Measurements from ENCODE around the gene IFFO2.

The IFFO2 gene

GRCh38 chr1:18937539-18937938 is 18.9 kb downstream of the IFFO2 start:
- DNase-seq (ENCODE audit: low spot score): no peak

DNA sequence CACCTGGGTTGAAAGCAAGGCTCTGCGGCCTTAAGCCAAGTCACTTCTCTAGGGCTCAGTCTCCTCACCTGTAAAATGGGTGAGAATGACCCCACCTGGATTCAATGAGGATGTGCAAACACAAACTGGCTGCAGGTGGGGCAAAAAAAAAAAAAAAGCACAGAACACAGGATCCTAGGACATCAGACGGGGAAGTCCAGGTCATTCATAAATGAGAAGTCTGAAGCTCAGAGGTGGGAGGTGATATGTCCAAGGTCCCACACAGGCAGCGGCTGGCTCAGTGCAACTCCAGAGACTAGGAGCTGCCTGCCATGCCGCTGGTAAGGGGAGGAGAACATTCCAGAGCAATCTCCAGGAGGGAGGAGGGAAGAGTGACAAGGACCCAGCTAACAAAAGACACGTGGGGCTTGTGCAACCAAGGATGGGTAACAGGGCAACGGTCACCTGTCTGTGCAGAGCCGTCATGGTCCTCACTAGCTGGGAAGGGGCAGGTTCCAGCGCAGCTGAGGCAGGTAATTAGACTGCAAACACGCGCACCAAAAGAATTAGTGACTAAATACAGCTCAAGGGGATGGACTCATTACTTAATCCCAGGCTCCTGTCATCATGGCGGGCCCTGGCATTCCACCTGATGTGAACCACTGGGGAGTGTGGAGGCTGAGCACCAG is 19.5 kb downstream of the IFFO2 start:
- DNase-seq (ENCODE audit: low spot score): no peak

- no peak for DNase-seq (ENCODE audit: low spot score)
Measured at GRCh38 chr1:18936471-18936813, 20.0 kb downstream of the IFFO2 start.

DNA sequence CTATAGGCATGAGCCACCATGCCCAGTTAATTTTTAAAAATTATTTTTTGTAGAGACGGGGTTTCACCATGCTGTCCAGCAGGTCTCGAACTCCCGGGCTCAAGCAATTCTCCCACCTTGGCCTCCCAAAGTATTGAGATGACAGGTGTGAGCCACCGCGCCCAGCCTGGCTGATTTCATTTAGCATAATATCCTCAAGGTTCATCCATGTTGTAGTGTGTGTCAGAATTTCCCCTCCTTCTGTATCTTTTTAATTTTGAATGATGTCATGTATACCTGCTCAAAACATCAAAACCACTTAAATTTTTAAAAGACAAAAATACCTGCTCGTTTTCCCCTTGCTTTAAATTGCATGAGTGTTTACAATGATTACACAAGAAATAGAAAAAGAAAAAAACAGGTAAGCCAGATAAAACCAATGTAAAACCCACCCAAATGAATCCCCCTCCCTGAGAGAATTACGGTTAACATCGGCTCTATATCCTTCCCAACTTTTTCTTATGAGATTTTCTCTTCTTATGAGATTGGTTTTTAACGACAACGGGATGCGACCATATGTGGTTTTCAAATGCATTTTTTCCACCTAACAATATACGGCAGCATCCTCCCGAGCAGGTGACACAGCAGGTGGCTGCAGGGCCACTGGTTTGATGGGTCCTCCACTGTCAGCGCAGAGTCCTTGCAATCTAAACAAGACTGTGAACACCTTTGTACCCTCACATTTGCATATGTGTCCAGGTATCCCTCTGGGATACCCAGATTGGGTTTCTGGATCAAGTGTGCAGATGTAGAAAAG is 22.1 kb downstream of the IFFO2 start:
- DNase-seq (ENCODE audit: low spot score): no peak

- DNase-seq (ENCODE audit: low spot score): no peak
Measured at GRCh38 chr1:18932879-18933278, 23.6 kb downstream of the IFFO2 start.

DNA sequence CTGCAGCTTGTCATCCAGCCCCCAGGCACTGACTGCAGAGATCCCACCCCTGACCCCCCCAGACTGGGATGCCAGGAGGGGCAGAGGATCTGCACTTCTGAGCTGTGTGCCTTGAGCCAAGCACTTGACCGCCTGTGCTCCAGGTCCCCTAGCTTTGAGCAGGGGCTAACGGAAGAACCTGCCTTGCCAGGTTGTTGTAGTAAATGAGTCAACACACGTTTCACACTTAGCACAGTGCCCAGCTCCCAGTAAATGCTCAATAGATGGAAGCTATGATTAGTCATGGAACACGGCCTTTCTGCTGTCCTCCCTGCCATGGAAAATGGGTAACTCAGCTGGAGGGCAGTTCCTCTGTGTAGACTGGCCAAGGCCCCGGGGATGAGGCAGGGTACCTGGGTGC is 24.1 kb downstream of the IFFO2 start:
- no peak for DNase-seq (ENCODE audit: low spot score)

DNA sequence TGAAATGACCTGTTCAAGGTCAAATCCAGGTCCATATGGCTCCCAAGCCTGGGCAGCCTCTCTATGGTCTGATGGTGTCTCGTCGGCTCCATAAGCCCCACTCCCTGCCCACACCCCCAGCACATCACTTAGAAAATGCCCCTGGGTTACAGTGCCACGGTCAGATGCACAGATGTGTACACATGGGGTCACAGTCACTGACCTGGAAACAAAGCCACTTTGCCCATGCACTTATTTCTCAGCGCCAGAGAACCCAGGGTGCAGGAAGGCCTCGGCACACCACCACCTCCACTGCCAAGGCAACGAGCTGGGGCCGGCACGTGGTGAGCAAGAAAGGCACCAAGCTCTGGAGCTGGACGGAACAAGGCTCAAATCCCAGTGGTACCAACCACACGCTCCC is 24.7 kb downstream of the IFFO2 start:
- DNase-seq (ENCODE audit: low spot score): no peak

DNA sequence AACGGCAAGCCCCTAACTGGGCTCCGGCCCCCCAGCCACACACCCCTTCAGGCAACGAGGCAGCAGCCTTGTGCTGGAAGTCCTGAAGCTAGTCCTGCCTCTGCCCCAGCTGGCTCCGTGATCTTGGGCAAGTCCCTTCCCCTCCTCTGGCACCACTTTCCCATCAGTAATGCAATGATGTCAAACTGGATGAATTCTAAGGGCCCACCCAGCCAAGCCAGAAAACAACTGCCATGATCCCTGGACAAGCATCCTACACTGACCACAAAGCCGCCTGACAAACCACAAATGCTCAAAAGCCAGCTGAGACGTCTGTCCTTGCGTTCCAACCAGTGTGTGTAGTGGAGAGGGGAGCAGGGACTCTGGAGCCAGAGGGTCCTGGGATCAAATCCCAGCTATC is 26.8 kb downstream of the IFFO2 start:
- DNase-seq (ENCODE audit: low spot score): no peak

- DNase-seq (ENCODE audit: low spot score): no peak
Measured at GRCh38 chr1:18928985-18929384, 27.5 kb downstream of the IFFO2 start.

GRCh38 chr1:18928406-18928805 is 28.1 kb downstream of the IFFO2 start:
- no peak for DNase-seq (ENCODE audit: low spot score)

GRCh38 chr1:18927654-18928272 is 28.7 kb downstream of the IFFO2 start:
- DNase-seq (ENCODE audit: low spot score): no peak

GRCh38 chr1:18927082-18927653 is 29.3 kb downstream of the IFFO2 start:
- no peak for DNase-seq (ENCODE audit: low spot score)

DNA sequence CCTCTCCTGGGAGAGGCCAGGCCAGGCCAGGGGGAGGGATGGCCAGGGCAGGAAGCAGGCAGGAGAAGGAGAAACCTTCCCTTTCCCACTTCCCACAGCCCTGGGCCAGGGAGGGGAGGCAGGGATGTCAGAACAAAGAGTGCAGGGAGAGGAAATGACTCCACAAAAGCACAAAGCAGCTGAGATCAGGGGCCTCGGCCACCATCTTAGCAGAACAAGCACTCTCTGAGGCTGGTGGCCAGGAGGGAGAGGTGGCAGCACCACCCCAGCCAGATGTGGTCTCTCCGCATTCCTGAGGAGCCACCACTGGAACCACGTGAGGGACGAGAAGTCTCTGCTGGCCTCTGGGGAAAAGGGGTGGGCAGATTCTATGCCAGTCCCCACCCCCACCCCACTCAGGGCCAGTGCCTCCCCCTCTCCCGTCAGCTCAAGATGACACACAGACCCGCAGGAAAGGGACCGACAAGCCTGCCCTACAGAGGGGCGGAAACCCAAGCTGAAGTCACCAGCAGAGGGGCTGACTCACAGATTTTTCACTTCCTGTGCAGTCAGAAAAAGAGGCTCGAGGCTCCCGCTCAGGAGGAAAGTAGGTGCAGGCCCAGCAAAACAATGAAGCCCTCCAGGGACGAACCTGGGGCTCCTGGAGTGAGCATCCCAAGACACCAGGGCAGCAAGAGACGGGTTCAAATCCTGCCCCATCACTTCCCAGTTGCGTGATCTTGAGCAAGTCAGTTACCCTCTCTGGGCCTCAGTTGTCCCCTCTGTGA is 30.0 kb downstream of the IFFO2 start:
- DNase-seq (ENCODE audit: low spot score): no peak

- no peak for DNase-seq (ENCODE audit: low spot score)
Measured at GRCh38 chr1:18925279-18925678, 31.2 kb downstream of the IFFO2 start.

DNA sequence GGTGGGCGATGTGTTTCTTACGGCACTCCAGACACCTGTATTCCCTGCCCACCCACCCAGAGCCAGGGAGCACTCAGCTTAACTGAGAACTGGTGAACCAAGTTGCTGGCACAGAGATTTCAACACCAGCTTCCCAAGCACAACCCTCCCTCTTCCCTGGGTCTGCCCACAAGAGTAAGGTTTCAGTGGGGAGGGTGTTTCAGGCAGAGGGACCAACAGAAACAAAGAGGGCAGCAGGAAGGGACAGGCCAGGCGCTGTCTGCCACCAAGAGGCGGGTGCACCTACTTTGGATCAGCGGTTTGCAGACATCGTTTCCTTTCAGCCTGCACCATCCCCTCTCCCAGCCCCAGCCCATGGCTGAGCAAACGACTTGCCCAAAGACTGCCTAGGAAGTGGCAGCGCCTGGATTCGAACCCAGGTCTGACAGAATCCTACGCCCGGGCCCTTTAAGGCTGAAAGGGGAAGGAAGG is 32.2 kb downstream of the IFFO2 start:
- DNase-seq (ENCODE audit: low spot score): no peak

DNA sequence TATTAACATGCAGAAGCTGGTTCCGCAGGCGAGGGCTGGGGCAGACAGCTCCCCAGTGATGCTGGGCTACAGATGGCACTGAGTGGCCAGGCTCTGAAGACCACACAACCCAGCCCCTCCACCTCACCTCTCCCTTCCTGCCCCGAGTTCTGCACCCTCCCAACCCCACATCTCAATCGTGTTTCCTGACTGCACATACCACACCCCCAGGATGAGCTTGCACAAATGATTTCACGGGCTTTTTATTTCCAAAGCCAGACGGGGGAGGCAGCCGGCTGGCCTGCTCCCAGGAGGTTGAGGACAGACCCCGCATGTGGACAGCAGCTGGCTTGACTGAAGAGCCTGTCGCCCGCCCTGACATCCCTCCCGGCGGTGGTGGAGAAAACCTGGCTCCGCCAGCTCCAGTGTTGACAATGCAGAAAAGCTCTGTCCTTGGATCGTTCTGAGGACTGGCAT is 32.7 kb downstream of the IFFO2 start:
- DNase-seq (ENCODE audit: low spot score): no peak

- DNase-seq (ENCODE audit: low spot score): no peak
Measured at GRCh38 chr1:18922848-18923755, 33.4 kb downstream of the IFFO2 start.

DNA sequence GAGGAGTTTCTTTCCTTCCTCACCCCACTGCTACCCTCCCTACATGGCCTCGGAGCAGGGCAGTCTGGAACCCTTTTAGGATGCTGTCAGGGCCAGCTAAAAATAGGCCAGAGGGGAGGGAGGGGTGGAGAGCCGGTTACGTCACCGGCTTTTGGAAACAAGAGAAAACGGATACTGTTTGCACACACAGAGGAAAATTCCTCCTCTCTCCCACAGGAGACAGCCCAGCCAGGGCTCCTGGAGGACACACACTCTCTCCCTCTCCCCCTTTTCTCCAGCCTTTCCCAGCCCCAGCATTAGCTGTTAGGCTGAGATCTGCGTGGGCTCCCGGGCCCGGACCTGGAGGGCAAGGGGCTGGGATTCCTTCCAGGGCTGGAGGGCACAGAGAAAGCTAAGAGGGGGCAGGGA is 34.2 kb downstream of the IFFO2 start:
- DNase-seq (ENCODE audit: low spot score): no peak

- DNase-seq (ENCODE audit: low spot score): no peak
Measured at GRCh38 chr1:18921516-18922251, 34.8 kb downstream of the IFFO2 start.

DNA sequence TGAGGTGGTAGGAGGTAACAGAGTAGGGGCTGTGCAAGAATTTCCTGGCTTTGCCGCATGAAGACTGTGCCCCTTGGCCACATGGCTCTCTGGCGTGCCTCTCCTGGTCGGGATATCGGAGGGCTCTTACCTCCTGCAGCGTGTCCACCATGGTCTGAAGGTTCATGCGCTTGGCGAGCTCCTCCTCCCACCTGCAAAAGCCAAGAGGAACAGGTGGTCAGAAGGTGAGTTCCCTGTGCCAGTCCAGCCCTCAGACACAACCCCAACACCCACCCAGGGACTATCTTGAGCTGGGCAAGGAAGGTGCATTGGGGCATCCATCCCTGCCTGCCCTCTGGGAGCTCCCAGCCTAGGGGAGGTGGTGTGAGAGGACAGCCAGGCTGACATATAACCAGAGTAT is 35.5 kb downstream of the IFFO2 start:
- no peak for DNase-seq (ENCODE audit: low spot score)

Data from SK-N-DZ (cell line).